NCI-H1417 (cell line): Measurements from ENCODE around the gene RAD51B.
"Not testable (repeated sequence)": the region's sequence is repeated elsewhere in the genome, so short reads cannot be mapped to it uniquely, and the experiment has no call there.

Experiments
- DNase-seq, 3 experiments: peaks; one replicate each; lab custom pipeline; 2025; lab: John Stamatoyannopoulos, UW

RAD51B gene

GRCh38 chr14:68427550-68427890 is 607.9 kb downstream of the RAD51B start:
- DNase-seq, result no peak

GRCh38 chr14:68428900-68429299 is 609.3 kb downstream of the RAD51B start:
- DNase-seq, result not testable (repeated sequence)

- not testable (repeated sequence) for DNase-seq
These were observed 614.6 kb downstream of the RAD51B start for GRCh38 chr14:68434173-68434572.

- DNase-seq, result not testable (repeated sequence)
These were observed 616.1 kb downstream of the RAD51B start for GRCh38 chr14:68435631-68436030.

- no peak for DNase-seq
These were observed 620.1 kb downstream of the RAD51B start for GRCh38 chr14:68439676-68440075.

- no peak for DNase-seq
These were observed 621.2 kb downstream of the RAD51B start for GRCh38 chr14:68440820-68441219.

- no peak for DNase-seq
These were observed 622.0 kb downstream of the RAD51B start for GRCh38 chr14:68441542-68441941.

- no peak for DNase-seq
These were observed 623.5 kb downstream of the RAD51B start for GRCh38 chr14:68442828-68443629.

- DNase-seq, result no peak
These were observed 625.0 kb downstream of the RAD51B start for GRCh38 chr14:68444449-68445168.

GRCh38 chr14:68446243-68447040 is 626.9 kb downstream of the RAD51B start:
- no peak for DNase-seq

GRCh38 chr14:68447581-68448251 is 628.1 kb downstream of the RAD51B start:
- no peak for DNase-seq

GRCh38 chr14:68448252-68448902 is 628.8 kb downstream of the RAD51B start:
- DNase-seq, result no peak

GRCh38 chr14:68449561-68450181 is 630.1 kb downstream of the RAD51B start:
- no peak for DNase-seq

- DNase-seq, result no peak
These were observed 631.0 kb downstream of the RAD51B start for GRCh38 chr14:68450391-68451120.

GRCh38 chr14:68451696-68452373 is 632.3 kb downstream of the RAD51B start:
- DNase-seq, result no peak

- no peak for DNase-seq
These were observed 638.7 kb downstream of the RAD51B start for GRCh38 chr14:68458253-68458652.

- no peak for DNase-seq
These were observed 639.4 kb downstream of the RAD51B start for GRCh38 chr14:68458840-68459469.

- no peak for DNase-seq
These were observed 640.0 kb downstream of the RAD51B start for GRCh38 chr14:68459480-68460136.

- no peak for DNase-seq
These were observed 641.0 kb downstream of the RAD51B start for GRCh38 chr14:68460541-68460940.
